GM19324 (cell line): Measurements from ENCODE around the gene MSMB.
"Not testable (repeated sequence)": the region's sequence is repeated elsewhere in the genome, so short reads cannot be mapped to it uniquely, and the experiment has no call there.

Experiments
- ATAC-seq: cut with Tn5 transposase; IDR thresholded peaks from one replicate; pipeline ENCODE4 v1.9.1; 2021; ENCODE audit warnings: mild to moderate bottlenecking, moderate library complexity; ENCODE audit not compliant: unreplicated experiment, low FRiP score

The MSMB gene

GRCh38 chr10:46046261-46046660, at the start of gene MSMB:
Gene MSMB (minus strand): TSS chr10:46046269. CDS start chr10:46046237, 32 bp downstream.
- ATAC-seq = no peak

GRCh38 chr10:46094931-46095750, 49.1 kb upstream of the MSMB start:
- no peak for ATAC-seq

- ATAC-seq = no peak
Observed at GRCh38 chr10:46094197-46094500, 48.1 kb upstream of the MSMB start.

- not testable (repeated sequence) for ATAC-seq
Observed at GRCh38 chr10:46093316-46094196, 47.5 kb upstream of the MSMB start.

GRCh38 chr10:46092524-46093081, 46.5 kb upstream of the MSMB start:
- peak; percentile 34 for ATAC-seq

GRCh38 chr10:46091828-46092523, 45.9 kb upstream of the MSMB start:
- ATAC-seq = peak; percentile 40

GRCh38 chr10:46091080-46091827, 45.2 kb upstream of the MSMB start:
- ATAC-seq = no peak

GRCh38 chr10:46090258-46090812, 44.3 kb upstream of the MSMB start:
- ATAC-seq = no peak

GRCh38 chr10:46087381-46087780, 41.3 kb upstream of the MSMB start:
- ATAC-seq = not testable (repeated sequence)

- ATAC-seq = no peak
Observed at GRCh38 chr10:46084321-46085165, 38.5 kb upstream of the MSMB start.

GRCh38 chr10:46080886-46081285, 34.8 kb upstream of the MSMB start:
- no peak for ATAC-seq

- no peak for ATAC-seq
Observed at GRCh38 chr10:46079831-46080585, 33.9 kb upstream of the MSMB start.

- ATAC-seq = no peak
Observed at GRCh38 chr10:46077731-46078413, 31.8 kb upstream of the MSMB start.

GRCh38 chr10:46077141-46077554, 31.1 kb upstream of the MSMB start:
- ATAC-seq = no peak

- no peak for ATAC-seq
Observed at GRCh38 chr10:46075869-46076268, 29.8 kb upstream of the MSMB start.

GRCh38 chr10:46074196-46074946, 28.3 kb upstream of the MSMB start:
- no peak for ATAC-seq

GRCh38 chr10:46073564-46073963, 27.5 kb upstream of the MSMB start:
- no peak for ATAC-seq
